ENCODE data around the gene FCER2.
"Not testable (repeated sequence)": the region's sequence is repeated elsewhere in the genome, so short reads cannot be mapped to it uniquely, and the experiment has no call there.

DNA sequence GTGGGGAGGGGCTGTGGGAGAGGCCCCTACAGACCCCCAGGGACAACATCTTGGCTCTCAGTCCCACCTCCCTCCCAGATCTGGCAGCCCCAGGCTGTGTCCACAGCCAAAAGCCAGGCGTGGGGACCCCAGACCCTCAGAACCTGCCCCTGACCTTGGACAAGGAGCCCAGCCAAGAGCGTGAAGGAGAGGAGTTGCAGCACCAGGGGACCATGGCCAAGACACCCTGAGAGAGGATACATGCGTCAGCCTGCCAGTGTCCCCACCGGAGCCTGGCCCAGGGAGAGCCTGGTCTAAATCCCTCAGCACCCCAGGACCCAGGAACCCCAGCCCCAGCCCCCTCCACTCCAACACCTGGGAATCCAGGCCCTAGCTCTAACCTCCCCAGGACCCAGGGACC lies 44.4 kb upstream of the FCER2 start:
- not testable (repeated sequence) for TF ChIP-seq ZNF558 (CRISPR knock-in tag; IDR thresholded peaks at IDR 0.05; ENCODE audit: borderline replicate concordance); RCOR2 (CRISPR knock-in tag; IDR thresholded peaks at IDR 0.05); ZNF33B (CRISPR knock-in tag; IDR thresholded peaks at IDR 0.05); GTF3A (CRISPR knock-in tag; conservative IDR thresholded peaks at IDR 0.05); ZNF263 (CRISPR knock-in tag; IDR thresholded peaks at IDR 0.05); NFE2L1 (CRISPR knock-in tag; IDR thresholded peaks at IDR 0.05; ENCODE audit: borderline replicate concordance); SMC3 (IDR thresholded peaks at IDR 0.05; ENCODE audit: low read length); NR3C1 (CRISPR knock-in tag; IDR thresholded peaks at IDR 0.05); FOXK2 (IDR thresholded peaks at IDR 0.05); PCBP2 (optimal IDR thresholded peaks at IDR 0.05; ENCODE audit: low read depth, low read length, poor library complexity, severe bottlenecking); TCF7 (IDR thresholded peaks at IDR 0.05; ENCODE audit: low read depth)
- TF ChIP-seq, protein P1, sequence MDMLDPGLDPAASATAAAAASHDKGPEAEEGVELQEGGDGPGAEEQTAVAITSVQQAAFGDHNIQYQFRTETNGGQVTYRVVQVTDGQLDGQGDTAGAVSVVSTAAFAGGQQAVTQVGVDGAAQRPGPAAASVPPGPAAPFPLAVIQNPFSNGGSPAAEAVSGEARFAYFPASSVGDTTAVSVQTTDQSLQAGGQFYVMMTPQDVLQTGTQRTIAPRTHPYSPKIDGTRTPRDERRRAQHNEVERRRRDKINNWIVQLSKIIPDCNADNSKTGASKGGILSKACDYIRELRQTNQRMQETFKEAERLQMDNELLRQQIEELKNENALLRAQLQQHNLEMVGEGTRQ (IDR thresholded peaks at IDR 0.05; ENCODE audit: low read depth, low read length) = not testable (repeated sequence)
- TF ChIP-seq, protein P1 (CRISPR knock-in tag; IDR thresholded peaks at IDR 0.05; ENCODE audit: borderline replicate concordance) = not testable (repeated sequence)
- TF ChIP-seq, protein P2, sequence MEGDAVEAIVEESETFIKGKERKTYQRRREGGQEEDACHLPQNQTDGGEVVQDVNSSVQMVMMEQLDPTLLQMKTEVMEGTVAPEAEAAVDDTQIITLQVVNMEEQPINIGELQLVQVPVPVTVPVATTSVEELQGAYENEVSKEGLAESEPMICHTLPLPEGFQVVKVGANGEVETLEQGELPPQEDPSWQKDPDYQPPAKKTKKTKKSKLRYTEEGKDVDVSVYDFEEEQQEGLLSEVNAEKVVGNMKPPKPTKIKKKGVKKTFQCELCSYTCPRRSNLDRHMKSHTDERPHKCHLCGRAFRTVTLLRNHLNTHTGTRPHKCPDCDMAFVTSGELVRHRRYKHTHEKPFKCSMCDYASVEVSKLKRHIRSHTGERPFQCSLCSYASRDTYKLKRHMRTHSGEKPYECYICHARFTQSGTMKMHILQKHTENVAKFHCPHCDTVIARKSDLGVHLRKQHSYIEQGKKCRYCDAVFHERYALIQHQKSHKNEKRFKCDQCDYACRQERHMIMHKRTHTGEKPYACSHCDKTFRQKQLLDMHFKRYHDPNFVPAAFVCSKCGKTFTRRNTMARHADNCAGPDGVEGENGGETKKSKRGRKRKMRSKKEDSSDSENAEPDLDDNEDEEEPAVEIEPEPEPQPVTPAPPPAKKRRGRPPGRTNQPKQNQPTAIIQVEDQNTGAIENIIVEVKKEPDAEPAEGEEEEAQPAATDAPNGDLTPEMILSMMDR (CRISPR knock-in tag; IDR thresholded peaks at IDR 0.05) = not testable (repeated sequence)
- TF ChIP-seq, protein P3, sequence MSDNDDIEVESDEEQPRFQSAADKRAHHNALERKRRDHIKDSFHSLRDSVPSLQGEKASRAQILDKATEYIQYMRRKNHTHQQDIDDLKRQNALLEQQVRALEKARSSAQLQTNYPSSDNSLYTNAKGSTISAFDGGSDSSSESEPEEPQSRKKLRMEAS (IDR thresholded peaks at IDR 0.05) = not testable (repeated sequence)
